GM12878 (cell line): Measurements from ENCODE around the gene XIRP1. TPM values are rescaled to one million over a fixed set of nuclear protein-coding genes. Genes with fewer than 3 reads are reported as not detected.
A peak's percentile ranks its signal among the peaks of the same experiment; 100 is the strongest.

Experiments
- CHD4 ChIP-seq: fragments of 200-600 bp; sonication (generic); IDR thresholded peaks from 2 replicates; pipeline ENCODE4 v1.6.1; 2016; ENCODE audit warnings: mild to moderate bottlenecking
- HCFC1 ChIP-seq: fragments of 150-350 bp; IDR thresholded peaks from 2 replicates; pipeline ENCODE4 v1.6.1; 2014; ENCODE audit warnings: low read length
- KAT2A ChIP-seq: conservative IDR thresholded peaks from 2 replicates; pipeline ENCODE4 v1.6.1; 2011; ENCODE audit warnings: low read depth, low read length; ENCODE audit not compliant: control insufficient read depth
- PML ChIP-seq: IDR thresholded peaks from 2 replicates; pipeline ENCODE4 v1.6.1; 2012; ENCODE audit warnings: low read length, inconsistent platforms
- POLR2AphosphoS2 ChIP-seq: IDR thresholded peaks from 2 replicates; pipeline ENCODE4 v1.6.1; 2011; ENCODE audit warnings: low read depth, mild to moderate bottlenecking, low read length, improper control_type of control experiment, moderate library complexity
- RUNX3 ChIP-seq: IDR thresholded peaks from 2 replicates; pipeline ENCODE4 v1.6.1; 2012; ENCODE audit warnings: low read length, inconsistent platforms
- SREBF1 ChIP-seq: IDR thresholded peaks from 2 replicates; pipeline ENCODE4 v1.6.1; 2012; ENCODE audit warnings: mild to moderate bottlenecking, low read length
- polyA plus RNA-seq, 11 experiments: library from polyadenylated mRNA; depleted of rRNA in 4 of 11; unstranded in 6 of 11; stranded (reverse) in 5 of 11; fragments of >200 nt; fragmentation: Nextera tagmentation in 4 of 11; fragmentation: Illumina TruSeq in 1 of 11; extraction: Ambion mirVana in 4 of 11; extraction: Trizol in 1 of 11; gene quantifications; 1 replicate in 1 of 11; 2 replicates in 10 of 11; pipeline versions ENCODE4 v1.2.1 to v1.2.3, GENCODE V29; 2011 to 2016; ENCODE audit warnings: inconsistent platforms in 2 of 11, missing spikeins in 2 of 11, low read depth in 1 of 11
- total RNA-seq, 4 experiments: library from RNA; depleted of rRNA in 3 of 4; stranded (reverse); fragments of >200 nt in 3 of 4; fragmentation: Illumina TruSeq in 1 of 4; extraction: Trizol in 1 of 4; gene quantifications; 2 replicates each; pipeline versions ENCODE4 v1.2.1 to v1.2.3, GENCODE V29; 2013 to 2021
- TF ChIP-seq, protein P1 (sequence below): fragments of 450-650 bp; formaldehyde crosslinking; IDR thresholded peaks from 2 replicates; pipeline ENCODE4 v1.5.0; 2022; ENCODE audit warnings: mild to moderate bottlenecking, missing genetic modification characterization
- TF ChIP-seq, protein P2 (sequence below): fragments of 450-650 bp; IDR thresholded peaks from 2 replicates; pipeline ENCODE4 v1.6.1; 2016; ENCODE audit warnings: mild to moderate bottlenecking
- TF ChIP-seq, protein P3 (sequence below): IDR thresholded peaks from 2 replicates; pipeline ENCODE4 v1.6.1; 2011; ENCODE audit warnings: borderline replicate concordance, low read depth, mild to moderate bottlenecking, moderate library complexity, low read length; ENCODE audit not compliant: insufficient read depth, poor library complexity, severe bottlenecking
- TF ChIP-seq, protein P4 (sequence below): fragments of 450-650 bp; IDR thresholded peaks from 2 replicates; pipeline ENCODE4 v1.6.1; 2016; ENCODE audit warnings: mild to moderate bottlenecking, moderate library complexity, borderline replicate concordance
- TF ChIP-seq, protein P5 (sequence below): fragments of 450-650 bp; IDR thresholded peaks from 2 replicates; pipeline ENCODE4 v1.6.1; 2017; ENCODE audit warnings: low read depth, mild to moderate bottlenecking, moderate library complexity
- TF ChIP-seq, protein P6 (sequence below): fragments of 450-650 bp; IDR thresholded peaks from 2 replicates; pipeline ENCODE4 v1.6.1; 2017; ENCODE audit warnings: antibody characterized with exemption, mild to moderate bottlenecking, moderate library complexity

XIRP1 gene
- total and polyA plus RNA-seq, 10 of the 15 experiments (the other 5 are each of a cell fraction or from before 2014, with no cell fraction given) = 0.03 to 0.38 (median 0.08) TPM; not detected in 1

DNA sequence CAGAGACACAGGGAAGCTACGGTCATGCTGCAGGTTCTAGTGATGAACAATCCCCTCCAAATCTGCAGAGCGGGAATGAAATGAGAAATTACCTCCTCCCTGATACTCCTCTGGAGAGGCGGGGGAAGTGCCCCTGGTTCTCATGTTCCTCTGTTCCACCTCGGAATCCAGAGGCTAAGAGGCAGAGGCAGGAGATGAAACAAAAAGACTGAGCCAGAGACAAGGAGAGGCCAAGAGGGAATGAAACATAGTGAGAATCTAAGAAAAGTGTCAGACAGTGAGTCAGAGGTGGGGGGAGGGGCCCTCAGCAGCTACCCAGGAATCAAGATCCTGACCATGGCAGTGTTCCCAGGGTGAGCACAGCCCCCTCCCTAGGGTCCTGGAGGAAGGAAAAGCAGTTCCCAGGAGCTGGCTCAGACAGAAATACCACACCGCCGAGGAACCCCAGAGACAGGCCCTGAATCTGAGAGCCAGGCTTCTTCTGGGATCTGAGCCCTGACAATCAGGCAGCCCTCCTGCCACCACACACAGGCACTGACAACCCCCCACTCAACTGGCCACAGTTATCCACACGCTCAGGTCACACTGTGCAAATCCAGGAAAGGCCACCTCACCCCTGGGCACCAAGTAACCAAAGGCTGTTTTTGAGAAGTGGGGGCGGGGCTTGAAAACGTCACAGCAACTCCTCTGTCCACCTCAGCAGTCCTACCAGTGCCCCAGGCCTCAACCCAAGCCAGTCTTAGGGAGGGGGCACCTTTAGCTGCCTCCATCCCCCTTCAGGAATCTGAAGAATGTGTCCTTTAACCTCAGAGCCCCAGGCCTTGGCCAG is 41.4 kb downstream of the XIRP1 start (continued):
- TF ChIP-seq, protein P1, sequence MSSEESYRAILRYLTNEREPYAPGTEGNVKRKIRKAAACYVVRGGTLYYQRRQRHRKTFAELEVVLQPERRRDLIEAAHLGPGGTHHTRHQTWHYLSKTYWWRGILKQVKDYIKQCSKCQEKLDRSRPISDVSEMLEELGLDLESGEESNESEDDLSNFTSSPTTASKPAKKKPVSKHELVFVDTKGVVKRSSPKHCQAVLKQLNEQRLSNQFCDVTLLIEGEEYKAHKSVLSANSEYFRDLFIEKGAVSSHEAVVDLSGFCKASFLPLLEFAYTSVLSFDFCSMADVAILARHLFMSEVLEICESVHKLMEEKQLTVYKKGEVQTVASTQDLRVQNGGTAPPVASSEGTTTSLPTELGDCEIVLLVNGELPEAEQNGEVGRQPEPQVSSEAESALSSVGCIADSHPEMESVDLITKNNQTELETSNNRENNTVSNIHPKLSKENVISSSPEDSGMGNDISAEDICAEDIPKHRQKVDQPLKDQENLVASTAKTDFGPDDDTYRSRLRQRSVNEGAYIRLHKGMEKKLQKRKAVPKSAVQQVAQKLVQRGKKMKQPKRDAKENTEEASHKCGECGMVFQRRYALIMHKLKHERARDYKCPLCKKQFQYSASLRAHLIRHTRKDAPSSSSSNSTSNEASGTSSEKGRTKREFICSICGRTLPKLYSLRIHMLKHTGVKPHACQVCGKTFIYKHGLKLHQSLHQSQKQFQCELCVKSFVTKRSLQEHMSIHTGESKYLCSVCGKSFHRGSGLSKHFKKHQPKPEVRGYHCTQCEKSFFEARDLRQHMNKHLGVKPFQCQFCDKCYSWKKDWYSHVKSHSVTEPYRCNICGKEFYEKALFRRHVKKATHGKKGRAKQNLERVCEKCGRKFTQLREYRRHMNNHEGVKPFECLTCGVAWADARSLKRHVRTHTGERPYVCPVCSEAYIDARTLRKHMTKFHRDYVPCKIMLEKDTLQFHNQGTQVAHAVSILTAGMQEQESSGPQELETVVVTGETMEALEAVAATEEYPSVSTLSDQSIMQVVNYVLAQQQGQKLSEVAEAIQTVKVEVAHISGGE (CRISPR knock-in tag) = no peak
- TF ChIP-seq CHD4 = no peak
- TF ChIP-seq, protein P2, sequence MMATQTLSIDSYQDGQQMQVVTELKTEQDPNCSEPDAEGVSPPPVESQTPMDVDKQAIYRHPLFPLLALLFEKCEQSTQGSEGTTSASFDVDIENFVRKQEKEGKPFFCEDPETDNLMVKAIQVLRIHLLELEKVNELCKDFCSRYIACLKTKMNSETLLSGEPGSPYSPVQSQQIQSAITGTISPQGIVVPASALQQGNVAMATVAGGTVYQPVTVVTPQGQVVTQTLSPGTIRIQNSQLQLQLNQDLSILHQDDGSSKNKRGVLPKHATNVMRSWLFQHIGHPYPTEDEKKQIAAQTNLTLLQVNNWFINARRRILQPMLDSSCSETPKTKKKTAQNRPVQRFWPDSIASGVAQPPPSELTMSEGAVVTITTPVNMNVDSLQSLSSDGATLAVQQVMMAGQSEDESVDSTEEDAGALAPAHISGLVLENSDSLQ = no peak
- TF ChIP-seq, protein P3, sequence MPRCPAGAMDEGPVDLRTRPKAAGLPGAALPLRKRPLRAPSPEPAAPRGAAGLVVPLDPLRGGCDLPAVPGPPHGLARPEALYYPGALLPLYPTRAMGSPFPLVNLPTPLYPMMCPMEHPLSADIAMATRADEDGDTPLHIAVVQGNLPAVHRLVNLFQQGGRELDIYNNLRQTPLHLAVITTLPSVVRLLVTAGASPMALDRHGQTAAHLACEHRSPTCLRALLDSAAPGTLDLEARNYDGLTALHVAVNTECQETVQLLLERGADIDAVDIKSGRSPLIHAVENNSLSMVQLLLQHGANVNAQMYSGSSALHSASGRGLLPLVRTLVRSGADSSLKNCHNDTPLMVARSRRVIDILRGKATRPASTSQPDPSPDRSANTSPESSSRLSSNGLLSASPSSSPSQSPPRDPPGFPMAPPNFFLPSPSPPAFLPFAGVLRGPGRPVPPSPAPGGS = no peak
- TF ChIP-seq PML = no peak
- no peak for TF ChIP-seq KAT2A
- no peak for TF ChIP-seq RUNX3
- peak; percentile 26; the same call in 1 of the 2 replicates for TF ChIP-seq POLR2AphosphoS2
- TF ChIP-seq HCFC1 = no peak
- TF ChIP-seq SREBF1 = no peak
- TF ChIP-seq, protein P4, sequence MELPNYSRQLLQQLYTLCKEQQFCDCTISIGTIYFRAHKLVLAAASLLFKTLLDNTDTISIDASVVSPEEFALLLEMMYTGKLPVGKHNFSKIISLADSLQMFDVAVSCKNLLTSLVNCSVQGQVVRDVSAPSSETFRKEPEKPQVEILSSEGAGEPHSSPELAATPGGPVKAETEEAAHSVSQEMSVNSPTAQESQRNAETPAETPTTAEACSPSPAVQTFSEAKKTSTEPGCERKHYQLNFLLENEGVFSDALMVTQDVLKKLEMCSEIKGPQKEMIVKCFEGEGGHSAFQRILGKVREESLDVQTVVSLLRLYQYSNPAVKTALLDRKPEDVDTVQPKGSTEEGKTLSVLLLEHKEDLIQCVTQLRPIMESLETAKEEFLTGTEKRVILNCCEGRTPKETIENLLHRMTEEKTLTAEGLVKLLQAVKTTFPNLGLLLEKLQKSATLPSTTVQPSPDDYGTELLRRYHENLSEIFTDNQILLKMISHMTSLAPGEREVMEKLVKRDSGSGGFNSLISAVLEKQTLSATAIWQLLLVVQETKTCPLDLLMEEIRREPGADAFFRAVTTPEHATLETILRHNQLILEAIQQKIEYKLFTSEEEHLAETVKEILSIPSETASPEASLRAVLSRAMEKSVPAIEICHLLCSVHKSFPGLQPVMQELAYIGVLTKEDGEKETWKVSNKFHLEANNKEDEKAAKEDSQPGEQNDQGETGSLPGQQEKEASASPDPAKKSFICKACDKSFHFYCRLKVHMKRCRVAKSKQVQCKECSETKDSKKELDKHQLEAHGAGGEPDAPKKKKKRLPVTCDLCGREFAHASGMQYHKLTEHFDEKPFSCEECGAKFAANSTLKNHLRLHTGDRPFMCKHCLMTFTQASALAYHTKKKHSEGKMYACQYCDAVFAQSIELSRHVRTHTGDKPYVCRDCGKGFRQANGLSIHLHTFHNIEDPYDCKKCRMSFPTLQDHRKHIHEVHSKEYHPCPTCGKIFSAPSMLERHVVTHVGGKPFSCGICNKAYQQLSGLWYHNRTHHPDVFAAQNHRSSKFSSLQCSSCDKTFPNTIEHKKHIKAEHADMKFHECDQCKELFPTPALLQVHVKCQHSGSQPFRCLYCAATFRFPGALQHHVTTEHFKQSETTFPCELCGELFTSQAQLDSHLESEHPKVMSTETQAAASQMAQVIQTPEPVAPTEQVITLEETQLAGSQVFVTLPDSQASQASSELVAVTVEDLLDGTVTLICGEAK = no peak
- TF ChIP-seq, protein P5, sequence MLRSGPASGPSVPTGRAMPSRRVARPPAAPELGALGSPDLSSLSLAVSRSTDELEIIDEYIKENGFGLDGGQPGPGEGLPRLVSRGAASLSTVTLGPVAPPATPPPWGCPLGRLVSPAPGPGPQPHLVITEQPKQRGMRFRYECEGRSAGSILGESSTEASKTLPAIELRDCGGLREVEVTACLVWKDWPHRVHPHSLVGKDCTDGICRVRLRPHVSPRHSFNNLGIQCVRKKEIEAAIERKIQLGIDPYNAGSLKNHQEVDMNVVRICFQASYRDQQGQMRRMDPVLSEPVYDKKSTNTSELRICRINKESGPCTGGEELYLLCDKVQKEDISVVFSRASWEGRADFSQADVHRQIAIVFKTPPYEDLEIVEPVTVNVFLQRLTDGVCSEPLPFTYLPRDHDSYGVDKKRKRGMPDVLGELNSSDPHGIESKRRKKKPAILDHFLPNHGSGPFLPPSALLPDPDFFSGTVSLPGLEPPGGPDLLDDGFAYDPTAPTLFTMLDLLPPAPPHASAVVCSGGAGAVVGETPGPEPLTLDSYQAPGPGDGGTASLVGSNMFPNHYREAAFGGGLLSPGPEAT = no peak
- TF ChIP-seq, protein P6, sequence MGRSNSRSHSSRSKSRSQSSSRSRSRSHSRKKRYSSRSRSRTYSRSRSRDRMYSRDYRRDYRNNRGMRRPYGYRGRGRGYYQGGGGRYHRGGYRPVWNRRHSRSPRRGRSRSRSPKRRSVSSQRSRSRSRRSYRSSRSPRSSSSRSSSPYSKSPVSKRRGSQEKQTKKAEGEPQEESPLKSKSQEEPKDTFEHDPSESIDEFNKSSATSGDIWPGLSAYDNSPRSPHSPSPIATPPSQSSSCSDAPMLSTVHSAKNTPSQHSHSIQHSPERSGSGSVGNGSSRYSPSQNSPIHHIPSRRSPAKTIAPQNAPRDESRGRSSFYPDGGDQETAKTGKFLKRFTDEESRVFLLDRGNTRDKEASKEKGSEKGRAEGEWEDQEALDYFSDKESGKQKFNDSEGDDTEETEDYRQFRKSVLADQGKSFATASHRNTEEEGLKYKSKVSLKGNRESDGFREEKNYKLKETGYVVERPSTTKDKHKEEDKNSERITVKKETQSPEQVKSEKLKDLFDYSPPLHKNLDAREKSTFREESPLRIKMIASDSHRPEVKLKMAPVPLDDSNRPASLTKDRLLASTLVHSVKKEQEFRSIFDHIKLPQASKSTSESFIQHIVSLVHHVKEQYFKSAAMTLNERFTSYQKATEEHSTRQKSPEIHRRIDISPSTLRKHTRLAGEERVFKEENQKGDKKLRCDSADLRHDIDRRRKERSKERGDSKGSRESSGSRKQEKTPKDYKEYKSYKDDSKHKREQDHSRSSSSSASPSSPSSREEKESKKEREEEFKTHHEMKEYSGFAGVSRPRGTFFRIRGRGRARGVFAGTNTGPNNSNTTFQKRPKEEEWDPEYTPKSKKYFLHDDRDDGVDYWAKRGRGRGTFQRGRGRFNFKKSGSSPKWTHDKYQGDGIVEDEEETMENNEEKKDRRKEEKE = no peak
